GM12801 (cell line): ENCODE data around the gene STT3B.

Source experiments
- CTCF ChIP-seq: IDR thresholded peaks from one replicate; pipeline ENCODE4 v1.5.1; 2011; ENCODE audit warnings: control low read depth; ENCODE audit not compliant: insufficient read length; ENCODE audit errors: extremely low read depth

Gene STT3B

DNA sequence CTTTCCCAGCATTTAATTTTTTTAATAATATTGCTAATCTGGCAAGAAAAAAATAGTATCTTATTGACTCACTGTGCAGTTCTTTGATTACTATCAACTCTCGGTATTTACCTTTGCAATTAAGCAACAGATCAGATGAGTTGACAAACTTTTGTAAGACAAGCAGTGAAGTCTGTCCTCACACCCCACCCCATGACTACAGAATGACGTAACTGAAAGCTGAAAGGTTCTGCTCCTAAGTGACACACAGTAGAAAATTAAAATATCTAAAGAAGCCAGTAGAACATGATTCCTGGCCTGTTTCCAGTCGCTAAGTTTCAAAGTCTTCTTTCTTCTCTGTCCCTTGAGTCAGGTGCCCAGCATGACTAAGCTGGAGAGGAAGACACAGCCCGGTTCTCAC is 135.5 kb downstream of the STT3B start:
- no peak for TF ChIP-seq CTCF

- TF ChIP-seq CTCF = no peak
Observed at GRCh38 chr3:31670136-31670535, 137.4 kb downstream of the STT3B start.

- TF ChIP-seq CTCF = no peak
Observed at GRCh38 chr3:31670722-31671121, 138.0 kb downstream of the STT3B start.

DNA sequence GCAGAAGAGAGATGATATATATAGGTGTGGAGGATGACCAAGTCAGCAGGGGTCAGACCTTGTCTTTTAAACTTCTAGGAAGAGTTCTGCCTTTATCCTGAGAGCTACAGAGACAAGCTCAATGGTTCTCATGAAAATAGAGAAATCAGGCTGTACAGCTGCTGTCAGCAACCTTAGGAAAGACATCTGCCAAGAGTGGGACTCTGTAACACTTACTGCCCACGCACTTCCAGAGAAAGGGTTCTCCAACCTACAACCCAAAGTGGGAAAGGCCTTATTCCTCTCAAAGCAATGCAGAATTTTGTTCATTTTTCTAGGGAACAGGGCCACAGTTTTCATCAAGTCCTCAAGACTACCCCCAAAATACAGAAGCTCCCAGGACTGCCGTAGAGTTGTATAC is 138.7 kb downstream of the STT3B start:
- no peak for TF ChIP-seq CTCF

DNA sequence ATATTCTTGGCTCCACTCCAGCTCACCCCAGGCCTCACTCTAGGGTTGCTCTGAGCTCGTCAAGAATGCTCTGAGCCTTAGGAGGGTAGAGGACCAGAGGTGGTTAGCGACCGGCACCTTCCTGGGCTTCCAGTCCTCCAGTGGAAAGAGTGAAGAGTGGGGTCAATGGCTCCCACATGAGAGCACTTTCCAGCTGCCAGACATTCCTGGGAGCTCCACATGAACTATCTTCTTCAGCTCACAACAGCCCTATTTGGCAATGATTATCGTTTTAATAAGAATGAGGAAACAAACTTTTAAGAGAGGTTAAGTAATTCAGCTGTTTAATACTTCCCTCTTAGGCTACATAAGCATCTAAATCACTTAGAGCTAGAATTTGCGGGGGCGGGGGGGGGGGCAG is 139.3 kb downstream of the STT3B start:
- no peak for TF ChIP-seq CTCF

DNA sequence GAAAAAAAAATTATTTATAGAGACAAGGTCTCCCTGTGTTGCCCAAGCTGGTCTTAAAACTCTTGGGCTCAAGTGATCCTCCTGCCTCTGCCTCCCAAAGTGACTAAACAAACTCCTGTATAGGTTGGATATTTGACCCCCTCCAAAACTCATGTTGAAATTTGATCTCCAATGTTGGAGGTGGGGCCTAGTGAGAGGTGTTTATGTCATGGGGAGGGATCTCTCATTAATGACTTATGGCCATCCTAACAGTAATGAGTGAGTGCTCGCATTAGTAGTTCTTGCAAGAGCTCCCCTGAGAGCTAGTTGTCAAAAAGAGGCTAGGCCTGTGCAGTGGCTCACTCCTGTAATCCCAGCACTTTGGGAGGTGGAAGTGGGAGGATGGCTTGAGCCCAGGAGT is 141.2 kb downstream of the STT3B start:
- no peak for TF ChIP-seq CTCF

GRCh38 chr3:31676556-31676955 is 143.8 kb downstream of the STT3B start:
- no peak for TF ChIP-seq CTCF
